OCI-LY3 (cell line): ENCODE results near the gene TBC1D8.

Experiments used
- CTCF ChIP-seq: fragments of 200-600, 300-600 bp; sonication (generic); IDR thresholded peaks from 2 replicates; pipeline ENCODE4 v1.5.1; 2014; ENCODE audit warnings: antibody characterized with exemption, low read length, low read depth
- EZH2phosphoT487 ChIP-seq: fragments of 200-600 bp; shearing (Covaris generic); IDR thresholded peaks from 2 replicates; pipeline ENCODE4 v1.6.1; 2018; ENCODE audit warnings: antibody characterized with exemption, mixed run types, low read depth

- TF ChIP-seq CTCF = peak; percentile 57
- TF ChIP-seq EZH2phosphoT487 = no peak
Observed at GRCh38 chr2:101038455-101039255, 112.5 kb downstream of the TBC1D8 start.
